Measurements from ENCODE around the gene ROR2. TPM values are rescaled to one million over a fixed set of nuclear protein-coding genes. Genes with fewer than 3 reads are reported as not detected.
A peak's percentile ranks its signal among the peaks of the same experiment; 100 is the strongest.

The ROR2 gene
- total and polyA plus RNA-seq, 4 donors, result 2.7 to 32.3 (median 9.2) TPM

- ATAC-seq (ENCODE audit: insufficient read depth, low FRiP score) (no peak), DNase-seq (no peak)
- Histone ChIP-seq H3K36me3 (ENCODE audit: control insufficient read depth in 4 of 4, insufficient read depth in 4 of 4, low read length in 4 of 4) (no peaks in the 10 kb centered on the region), H3K27ac (ENCODE audit: low read depth in 1 of 2, low read length in 1 of 2) (no peak overlapping the region), H3K27me3 (ENCODE audit: control insufficient read depth in 3 of 3, insufficient read depth in 3 of 3, low read length in 2 of 3) (no peaks in the 10 kb centered on the region), H3K4me1 (ENCODE audit: control insufficient read depth in 5 of 5, insufficient read depth in 5 of 5, low read length in 5 of 5) (no peaks in the 10 kb centered on the region), H3K4me3 (no peak overlapping the region), H3K9ac (ENCODE audit: insufficient read depth in 1 of 2, low read length in 2 of 2) (no peak overlapping the region), H3K9me3 (ENCODE audit: control insufficient read depth in 4 of 4, insufficient read depth in 3 of 4, low read length in 3 of 4) (no peaks in the 10 kb centered on the region)
- TF ChIP-seq CTCF (IDR thresholded peaks at IDR 0.05; ENCODE audit: control extremely low read depth, extremely low read depth), result no peak
- 56 to 67% methylated on average over 5 of the region's 5 CpGs for WGBS, 2 donors
Observed at GRCh38 chr9:91611582-91611981, 338.4 kb downstream of the ROR2 start.

GRCh38 chr9:91606255-91606995 lies 343.6 kb downstream of the ROR2 start:
- Histone ChIP-seq H3K9me3 (ENCODE audit: control insufficient read depth in 4 of 4, insufficient read depth in 3 of 4, low read length in 3 of 4) (no peaks in the 10 kb centered on the region), H3K27me3 (ENCODE audit: control insufficient read depth in 3 of 3, insufficient read depth in 3 of 3, low read length in 2 of 3) (no peaks in the 10 kb centered on the region)
- 87 to 94% methylated on average over 2 of the region's 2 CpGs for WGBS, 2 donors

GRCh38 chr9:91604451-91605179 lies 345.4 kb downstream of the ROR2 start:
- peak in 1 of 3 donors; percentile 38 for DNase-seq
- Histone ChIP-seq H3K9ac (ENCODE audit: insufficient read depth in 1 of 2, low read length in 2 of 2) (no peak overlapping the region), H3K4me1 (ENCODE audit: control insufficient read depth in 5 of 5, insufficient read depth in 5 of 5, low read length in 5 of 5) (peaks cover 0 to 9% (median 0%) of the 10 kb centered on the region in 5 donors), H3K27ac (ENCODE audit: low read depth in 1 of 2, low read length in 1 of 2) (no peak overlapping the region), H3K27me3 (ENCODE audit: control insufficient read depth in 3 of 3, insufficient read depth in 3 of 3, low read length in 2 of 3) (no peaks in the 10 kb centered on the region), H3K9me3 (ENCODE audit: control insufficient read depth in 4 of 4, insufficient read depth in 3 of 4, low read length in 3 of 4) (no peaks in the 10 kb centered on the region), H3K36me3 (ENCODE audit: control insufficient read depth in 4 of 4, insufficient read depth in 4 of 4, low read length in 4 of 4) (no peaks in the 10 kb centered on the region), H3K4me3 (no peak overlapping the region)
- WGBS, 2 donors, result 62 to 67% methylated on average over 3 of the region's 3 CpGs
- ATAC-seq (ENCODE audit: insufficient read depth, low FRiP score), result no peak
- no peak for TF ChIP-seq CTCF (IDR thresholded peaks at IDR 0.05; ENCODE audit: control extremely low read depth, extremely low read depth)

More at GRCh38 chr9:91606255-91606995, 343.6 kb downstream of the ROR2 start:
- no peaks in the 10 kb centered on the region for H3K36me3 ChIP-seq (ENCODE audit: control insufficient read depth in 4 of 4, insufficient read depth in 4 of 4, low read length in 4 of 4)
- ATAC-seq (ENCODE audit: insufficient read depth, low FRiP score), result no peak
- no peak for TF ChIP-seq CTCF (IDR thresholded peaks at IDR 0.05; ENCODE audit: control extremely low read depth, extremely low read depth)
- no peak overlapping the region for H3K27ac ChIP-seq (ENCODE audit: low read depth in 1 of 2, low read length in 1 of 2)
- no peak overlapping the region for H3K9ac ChIP-seq (ENCODE audit: insufficient read depth in 1 of 2, low read length in 2 of 2)
- no peak overlapping the region for H3K4me3 ChIP-seq
- peak in 1 of 3 donors; percentile 12 for DNase-seq
- H3K4me1 ChIP-seq (ENCODE audit: control insufficient read depth in 5 of 5, insufficient read depth in 5 of 5, low read length in 5 of 5), result peaks cover 0 to 9% (median 0%) of the 10 kb centered on the region in 5 donors

Data from lung (tissue), 12 donors.